Daoy (cell line): ENCODE data around the gene TXLNB. TPM values are rescaled to one million over a fixed set of nuclear protein-coding genes. Genes with fewer than 3 reads are reported as not detected.

ENCODE experiments used
- DNase-seq: peaks from one replicate; pipeline ENCODE4 v3.0.0-alpha.2; 2015; ENCODE audit warnings: low read depth
- total RNA-seq: library from RNA; depleted of rRNA; stranded (reverse); fragments of >200 nt; shearing (Covaris generic); gene quantifications from 2 replicates; pipeline ENCODE4 v1.2.3, GENCODE V29; 2014; rRNA removed

TXLNB gene
- 0.11 TPM in 1 of 2 replicates, not detected in the other for total RNA-seq

- DNase-seq = peak; percentile 67
These were observed at the start of gene TXLNB for GRCh38 chr6:139291813-139292619. Gene TXLNB, minus strand, starts transcription at chr6:139291998. Its CDS starts 3,099 bp downstream, at chr6:139288899.

DNA sequence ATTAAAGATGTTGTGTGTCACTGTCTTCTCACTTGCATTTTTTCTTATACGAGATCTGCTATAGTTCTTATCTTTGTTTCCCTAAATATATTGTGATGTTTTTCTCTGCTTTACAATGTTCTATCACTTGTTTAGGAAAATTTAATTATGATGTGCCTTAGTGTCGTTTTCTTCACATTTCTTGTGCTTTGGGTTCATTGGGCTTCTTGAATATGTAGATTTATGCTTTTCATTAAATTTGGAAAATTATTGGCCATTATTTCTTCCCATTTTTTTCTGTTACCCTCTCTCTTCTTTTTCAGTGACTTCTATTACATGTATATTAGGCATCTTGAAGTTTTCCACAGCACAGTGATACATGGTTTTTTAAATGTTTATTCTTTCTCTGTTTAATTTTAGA, 49.3 kb upstream of the TXLNB start:
- DNase-seq = no peak

DNA sequence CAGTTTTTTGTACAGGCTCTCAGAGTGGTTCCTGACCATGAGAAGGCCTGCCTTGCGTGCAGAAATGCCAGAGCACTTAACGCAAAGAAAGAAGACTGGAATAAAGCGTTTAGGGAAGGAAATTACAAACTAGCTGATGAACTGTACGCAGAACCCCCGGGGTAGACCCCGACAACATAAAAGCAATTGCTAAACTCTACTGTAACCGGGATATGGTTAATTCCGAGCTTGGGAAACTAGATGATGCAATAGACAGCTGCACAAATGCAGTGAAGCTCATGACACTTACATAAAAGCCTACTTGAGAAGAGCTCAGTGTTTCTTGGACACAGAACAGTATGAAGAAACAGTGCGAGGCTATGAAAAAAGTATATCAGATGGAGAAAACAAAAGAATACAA, 47.0 kb upstream of the TXLNB start:
- DNase-seq = no peak

DNA sequence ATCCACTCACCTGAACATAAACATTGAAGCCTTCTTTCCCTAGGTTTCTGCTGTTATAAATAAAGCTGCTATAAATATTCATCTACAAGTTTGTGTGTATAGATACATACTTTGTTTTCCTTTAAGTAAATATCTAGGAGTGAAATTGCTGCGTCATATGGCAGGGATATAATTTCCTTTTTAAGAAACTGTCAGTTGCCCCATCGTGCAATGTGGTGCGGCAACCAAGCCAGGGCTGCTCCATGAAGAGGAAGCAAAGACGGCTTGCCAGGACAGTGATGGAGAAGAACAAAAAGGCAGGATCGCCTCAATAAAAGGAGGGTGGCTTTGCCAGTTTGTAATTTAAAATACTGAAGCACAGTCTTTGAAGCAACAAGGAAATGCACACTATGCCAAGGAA, 46.0 kb upstream of the TXLNB start:
- no peak for DNase-seq

- DNase-seq = no peak
These were observed 45.2 kb upstream of the TXLNB start for GRCh38 chr6:139337001-139337400.

DNA sequence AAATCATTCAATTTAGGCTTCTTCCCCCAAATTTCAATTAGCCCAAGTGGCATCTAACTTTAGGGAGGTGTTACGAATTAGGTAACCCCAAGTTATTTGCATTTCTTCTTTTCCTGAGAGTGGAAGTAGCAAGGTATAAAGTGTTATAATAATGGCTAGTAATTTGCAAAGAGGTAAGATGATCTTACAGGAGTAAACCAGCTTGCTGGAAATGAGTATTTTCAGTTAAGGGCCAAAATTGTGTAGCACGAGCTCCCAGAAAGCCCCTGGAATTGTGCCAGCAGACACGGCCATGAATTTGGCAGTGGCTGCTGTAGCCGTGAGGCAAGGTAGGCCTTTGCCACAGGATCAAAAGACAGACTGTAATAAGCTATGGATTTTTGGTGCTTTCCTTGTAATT, 44.7 kb upstream of the TXLNB start:
- peak; percentile 57 for DNase-seq

DNA sequence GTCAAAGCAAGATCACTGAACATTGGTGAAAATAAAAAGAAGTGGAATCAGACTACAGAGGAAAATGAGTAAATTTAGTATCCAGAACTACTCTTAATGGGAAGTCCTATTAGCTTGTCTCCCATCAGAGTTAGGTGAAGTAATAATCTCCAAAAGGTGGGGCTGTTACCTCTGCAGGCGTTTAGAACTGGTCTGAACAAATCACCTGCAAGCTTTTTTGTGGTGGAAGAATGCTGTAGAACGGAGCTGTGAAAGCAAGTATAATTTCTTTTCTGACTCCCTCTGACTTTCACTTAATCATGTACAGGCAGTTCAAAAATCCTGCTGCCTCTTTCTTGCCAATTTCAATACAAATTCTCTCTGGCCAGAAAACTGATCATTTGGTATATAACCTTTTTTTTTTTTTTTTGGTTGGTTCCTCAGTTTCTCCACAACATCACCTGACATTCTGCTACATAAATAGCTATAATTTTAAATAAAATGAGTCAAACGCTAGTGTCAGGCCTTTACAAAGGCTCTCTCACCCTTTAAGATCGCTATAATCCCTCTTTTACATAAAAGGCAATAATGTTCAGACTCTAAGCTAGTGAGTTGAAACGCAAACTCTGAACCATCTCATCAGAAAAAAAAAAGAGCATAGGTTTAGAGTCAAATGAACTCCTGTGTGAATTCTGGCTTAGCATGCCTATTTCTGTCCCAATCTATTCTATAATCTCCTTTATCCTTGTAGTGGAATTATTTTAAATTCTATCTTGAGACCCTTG, 43.8 kb upstream of the TXLNB start:
- DNase-seq = no peak

GRCh38 chr6:139334806-139335446, 43.1 kb upstream of the TXLNB start:
- DNase-seq = peak; percentile 51

- DNase-seq = no peak
These were observed 39.2 kb upstream of the TXLNB start for GRCh38 chr6:139330826-139331500.

DNA sequence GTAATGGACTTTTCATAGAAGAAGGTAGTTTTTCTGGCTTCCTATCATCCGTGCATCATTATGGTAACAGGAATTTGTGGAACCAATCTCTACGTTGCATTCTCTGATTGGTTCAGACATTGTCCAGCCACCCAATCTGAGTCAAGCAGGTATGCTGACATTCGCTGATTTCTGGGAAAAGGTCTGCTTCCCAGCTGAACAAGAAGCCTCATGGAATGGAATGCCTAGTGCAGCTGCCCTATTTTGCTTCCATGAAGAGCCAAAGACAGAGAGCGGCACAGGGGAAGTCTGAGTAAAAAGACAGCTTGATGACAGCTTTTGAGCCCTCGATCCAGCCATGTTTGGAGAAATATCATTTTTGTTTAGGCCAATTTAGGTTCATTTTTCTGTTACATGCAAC, 38.5 kb upstream of the TXLNB start:
- no peak for DNase-seq

DNA sequence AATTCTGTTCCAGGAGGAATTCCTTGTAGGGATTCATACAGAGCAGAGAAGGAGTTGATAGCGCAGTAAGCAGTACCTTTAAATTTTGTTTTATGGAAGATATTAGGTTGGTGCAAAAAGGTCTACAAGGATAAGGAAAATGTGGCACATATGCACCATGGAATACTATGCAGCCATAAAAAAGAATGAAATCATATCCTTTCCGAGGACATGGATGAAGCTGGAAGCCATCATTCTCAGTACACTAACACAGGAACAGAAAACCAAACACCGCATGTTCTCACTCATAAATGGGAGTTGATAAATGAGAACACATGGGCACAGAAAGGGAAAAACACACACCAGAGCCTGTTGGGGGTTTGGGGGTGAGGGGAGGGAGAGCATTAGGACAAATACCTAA, 37.4 kb upstream of the TXLNB start:
- DNase-seq = no peak

DNA sequence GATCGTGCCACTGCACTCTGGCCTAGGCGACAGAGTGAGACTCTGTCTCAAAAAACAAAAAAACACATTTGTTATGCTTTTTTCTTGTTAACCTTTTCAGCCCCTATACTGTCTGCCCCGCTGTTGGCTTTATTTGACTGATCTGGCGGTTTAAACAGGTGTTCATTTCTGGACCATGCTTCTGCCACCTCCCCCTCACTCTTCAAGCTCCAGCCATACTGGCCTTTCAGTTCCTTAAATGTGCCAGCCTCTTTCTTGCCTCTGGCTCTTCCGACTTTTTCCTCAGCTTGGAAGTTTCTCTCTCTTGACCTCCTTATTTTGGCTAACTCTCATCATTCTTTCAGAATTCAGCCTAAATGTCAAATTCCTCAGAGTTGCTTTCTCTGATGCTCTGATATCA, 35.2 kb upstream of the TXLNB start:
- DNase-seq = no peak

DNA sequence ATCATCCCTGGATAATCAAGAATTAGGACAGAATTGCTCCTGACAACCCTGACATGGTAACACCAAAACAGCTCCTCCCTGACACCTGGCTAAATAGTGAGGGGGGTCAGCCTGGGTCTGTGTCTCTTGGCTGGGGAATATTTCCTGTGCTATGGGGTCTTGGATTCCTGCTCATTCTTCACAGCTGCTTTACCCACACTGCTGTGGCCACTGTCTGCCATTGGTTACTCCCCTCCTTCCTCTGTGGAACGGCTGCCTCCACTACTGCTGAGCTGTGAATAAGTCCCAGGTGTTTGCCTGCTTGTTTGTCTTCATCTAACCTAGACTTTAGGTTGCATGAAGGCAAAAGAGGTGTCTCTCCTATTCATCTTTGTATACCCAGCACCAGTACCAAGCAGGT, 33.9 kb upstream of the TXLNB start:
- DNase-seq = no peak

DNA sequence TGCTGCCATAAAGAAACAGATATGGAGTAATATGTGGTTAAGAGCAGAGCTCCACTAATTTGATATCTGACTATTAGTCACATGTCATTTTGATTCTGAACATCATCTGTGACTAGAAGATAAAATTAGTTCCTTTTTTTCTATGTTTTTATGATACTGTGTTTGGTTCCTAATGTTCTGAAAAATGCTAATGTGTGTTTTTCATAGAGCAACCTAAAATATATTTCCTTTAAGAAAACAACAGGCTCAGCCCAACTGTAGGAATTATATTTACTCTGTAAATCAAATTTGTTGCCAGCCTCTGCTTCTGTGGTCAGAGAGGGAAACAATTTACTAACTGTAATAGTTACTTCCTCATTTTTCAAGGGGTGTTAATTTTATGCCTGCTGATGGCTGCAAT, 33.3 kb upstream of the TXLNB start:
- no peak for DNase-seq

- no peak for DNase-seq
These were observed 32.4 kb upstream of the TXLNB start for GRCh38 chr6:139324301-139324555.

- peak; percentile 32 for DNase-seq
These were observed 31.9 kb upstream of the TXLNB start for GRCh38 chr6:139323511-139324300.

- DNase-seq = no peak
These were observed 28.3 kb upstream of the TXLNB start for GRCh38 chr6:139320081-139320480.

DNA sequence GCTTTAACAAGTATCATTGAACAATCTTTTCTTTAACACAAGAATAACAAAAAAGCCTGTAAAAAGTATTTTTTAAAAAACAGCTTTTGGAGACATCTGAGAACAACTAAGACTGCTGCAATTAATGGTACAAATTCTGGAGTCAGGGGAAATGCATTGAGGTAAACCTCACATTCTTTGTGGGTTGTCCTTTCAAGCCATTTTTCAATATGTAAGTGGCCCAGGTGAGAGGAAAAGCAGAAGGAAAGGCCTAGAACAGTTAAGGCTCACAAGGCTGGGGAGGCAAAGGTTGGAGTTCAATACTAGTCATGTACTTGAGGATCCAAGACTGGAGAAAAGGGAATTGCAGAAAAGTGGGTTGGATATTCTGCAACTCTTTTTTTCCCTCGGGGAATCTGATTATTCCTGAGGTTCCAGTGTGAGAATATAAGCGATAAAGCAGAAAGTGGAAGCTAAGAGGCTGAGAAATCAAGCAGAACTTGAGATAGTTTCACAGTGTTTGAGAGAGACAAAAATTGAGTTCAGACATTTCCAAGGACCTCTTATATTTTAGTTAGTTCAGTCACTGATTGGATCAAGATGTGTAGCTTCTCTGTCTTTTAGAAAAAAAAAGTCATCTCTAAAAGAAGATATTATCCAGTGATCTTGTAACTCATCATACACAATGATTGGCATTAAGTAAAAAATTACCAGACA, 25.0 kb upstream of the TXLNB start:
- no peak for DNase-seq

DNA sequence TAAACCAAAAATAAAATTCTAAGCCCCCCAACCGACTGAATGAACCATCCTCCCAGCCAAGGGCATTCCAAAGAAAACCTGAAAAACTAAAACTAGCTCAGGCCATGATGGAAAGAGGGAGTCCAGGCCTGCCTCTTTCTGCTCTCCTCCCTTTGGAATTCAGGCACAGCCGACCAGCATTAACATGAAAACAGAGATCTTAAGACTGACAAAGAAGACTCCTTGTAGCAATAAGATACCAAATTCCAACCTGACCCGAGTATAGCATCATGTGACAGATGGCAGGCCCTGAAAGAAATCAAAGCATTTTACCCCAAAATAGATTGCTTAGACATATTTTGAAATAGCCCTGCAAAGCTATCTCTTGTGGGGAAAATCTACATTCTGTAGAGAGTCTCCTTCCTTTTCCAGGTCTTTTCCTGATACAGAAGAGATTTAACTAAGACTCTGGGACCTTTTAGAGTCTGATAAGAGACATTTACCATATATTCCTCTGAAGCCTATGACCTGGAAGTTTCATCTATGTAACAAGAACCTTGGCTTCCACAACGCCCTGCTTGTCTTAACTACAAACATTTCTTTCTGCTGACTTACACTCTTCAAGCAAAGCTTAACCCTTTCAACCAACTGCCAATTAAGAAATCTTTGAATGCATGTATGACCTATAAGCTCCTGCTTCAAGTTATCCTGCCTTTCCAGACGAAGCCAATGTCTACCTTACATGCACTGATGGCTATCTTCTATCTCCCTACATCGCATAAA, 22.2 kb upstream of the TXLNB start:
- DNase-seq = no peak

DNA sequence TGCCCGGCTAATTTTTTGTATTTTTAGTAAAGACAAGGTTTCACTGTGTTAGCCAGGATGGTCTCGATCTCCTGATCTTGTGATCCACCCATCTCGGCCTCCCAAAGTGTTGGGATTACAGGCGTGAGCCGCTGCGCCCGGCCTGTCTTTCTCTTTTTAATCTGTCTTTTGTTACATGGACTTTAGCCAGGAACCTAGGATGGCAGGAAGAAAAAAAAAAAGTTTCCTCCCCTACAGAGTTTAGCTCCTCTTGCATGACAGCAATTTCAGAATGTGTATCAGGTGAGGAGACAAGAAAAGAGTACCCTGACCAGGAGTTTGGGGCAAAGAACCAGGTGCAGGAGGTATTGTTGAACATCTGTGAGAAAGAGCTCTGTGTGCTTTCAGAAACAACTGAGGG, 21.4 kb upstream of the TXLNB start:
- DNase-seq = no peak
